ENCODE results near the gene REG1A.

REG1A gene, protein sequence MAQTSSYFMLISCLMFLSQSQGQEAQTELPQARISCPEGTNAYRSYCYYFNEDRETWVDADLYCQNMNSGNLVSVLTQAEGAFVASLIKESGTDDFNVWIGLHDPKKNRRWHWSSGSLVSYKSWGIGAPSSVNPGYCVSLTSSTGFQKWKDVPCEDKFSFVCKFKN

DNA sequence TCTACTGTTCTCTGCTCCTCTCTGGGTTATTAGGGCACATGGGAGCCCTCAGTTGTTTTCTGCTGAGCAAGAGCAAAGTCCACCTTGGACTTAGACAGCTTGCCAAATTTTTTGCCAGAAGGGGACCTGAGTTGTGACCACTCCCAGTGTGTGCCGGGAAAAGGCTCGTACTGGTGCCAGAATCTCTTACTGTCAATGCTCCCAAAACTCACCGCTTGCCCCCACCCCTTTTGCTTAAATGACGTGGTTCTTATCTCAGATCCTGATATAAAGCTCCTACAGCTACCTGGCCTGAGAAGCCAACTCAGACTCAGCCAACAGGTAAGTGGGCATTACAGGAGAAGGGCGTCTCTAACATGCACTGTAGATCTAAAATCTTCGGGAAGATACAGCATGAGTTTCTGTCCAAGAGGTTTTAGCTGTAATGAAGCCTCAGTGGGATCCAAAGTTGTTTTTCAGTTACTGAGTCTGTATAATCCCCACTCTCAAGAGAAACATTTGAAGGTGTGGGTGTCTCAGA lies at the start of gene REG1A:
Gene REG1A (plus strand): TSS at position 295 of the 520 bp plus-strand sequence. CDS start 374 bp downstream, outside the sequence.
- no peak for DNase-seq

DNA sequence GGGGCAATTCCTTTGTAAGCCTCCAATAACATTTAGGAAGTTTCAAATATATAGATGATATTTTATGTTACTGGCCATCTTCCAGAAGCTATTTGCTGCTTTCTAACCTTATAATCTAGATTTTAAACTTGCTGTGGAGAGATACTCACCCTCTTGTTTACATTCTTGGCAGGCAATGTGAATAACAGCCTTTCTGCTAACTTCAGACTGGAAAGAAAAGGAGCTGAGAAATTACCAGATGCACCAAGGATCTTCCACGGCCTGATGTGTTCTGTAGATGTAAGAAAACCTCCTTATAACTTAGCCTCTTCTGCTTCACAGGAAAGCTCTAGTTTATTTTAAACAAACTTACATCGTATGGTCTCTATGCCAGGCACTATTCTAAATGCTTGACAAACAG lies 49.2 kb upstream of the REG1A start:
- no peak for DNase-seq

DNA sequence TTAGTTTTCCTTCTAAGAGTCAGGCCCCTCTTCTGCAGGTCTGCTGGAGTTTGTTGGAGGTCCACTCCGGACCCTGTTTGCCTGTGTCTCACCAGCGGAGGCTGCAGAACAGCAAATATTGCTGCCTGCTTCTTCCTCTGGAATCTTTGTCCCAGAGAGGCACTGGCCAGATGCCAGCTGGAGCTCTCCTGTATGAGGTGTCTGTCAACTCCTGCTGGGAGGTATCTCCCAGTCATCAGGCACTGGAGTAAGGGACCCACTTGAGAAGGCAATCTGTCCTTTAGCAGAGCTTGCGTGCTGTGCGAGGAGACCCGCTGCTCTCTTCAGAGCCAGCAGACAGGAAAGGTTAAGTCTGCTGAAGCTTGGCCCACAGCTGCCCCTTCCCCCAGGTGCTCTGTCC lies 37.3 kb upstream of the REG1A start:
- DNase-seq = no peak

DNA sequence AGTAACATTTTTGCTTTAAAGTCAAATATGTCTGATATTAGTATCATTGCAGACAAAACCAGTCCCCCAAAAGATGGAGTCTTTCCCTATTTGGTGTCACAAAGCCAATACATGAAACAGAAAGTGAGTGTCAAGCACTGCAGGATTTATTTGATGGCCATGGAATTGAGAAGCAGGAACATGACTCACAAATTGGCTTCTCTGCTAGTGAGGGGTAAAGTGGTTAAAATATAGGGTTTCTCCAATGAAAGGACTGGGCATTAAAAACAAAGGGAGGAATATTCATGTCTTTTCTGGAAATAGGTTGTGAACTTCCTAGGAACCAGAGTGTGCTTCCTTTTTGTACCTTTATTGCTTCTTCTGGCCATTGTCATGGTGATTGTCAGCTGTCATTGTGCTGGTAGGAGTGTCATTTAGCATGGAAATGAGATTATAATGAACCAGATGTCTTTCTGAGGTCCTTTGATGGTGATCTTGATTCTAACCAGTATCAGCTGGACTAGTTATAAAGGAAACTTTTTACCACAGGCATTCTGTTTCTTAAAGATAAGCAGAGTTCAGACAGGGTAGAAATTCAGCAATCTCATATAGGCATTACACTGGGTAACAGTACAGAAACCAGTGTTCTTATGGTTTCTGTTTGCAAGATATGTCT lies 36.6 kb upstream of the REG1A start:
- DNase-seq = no peak

DNA sequence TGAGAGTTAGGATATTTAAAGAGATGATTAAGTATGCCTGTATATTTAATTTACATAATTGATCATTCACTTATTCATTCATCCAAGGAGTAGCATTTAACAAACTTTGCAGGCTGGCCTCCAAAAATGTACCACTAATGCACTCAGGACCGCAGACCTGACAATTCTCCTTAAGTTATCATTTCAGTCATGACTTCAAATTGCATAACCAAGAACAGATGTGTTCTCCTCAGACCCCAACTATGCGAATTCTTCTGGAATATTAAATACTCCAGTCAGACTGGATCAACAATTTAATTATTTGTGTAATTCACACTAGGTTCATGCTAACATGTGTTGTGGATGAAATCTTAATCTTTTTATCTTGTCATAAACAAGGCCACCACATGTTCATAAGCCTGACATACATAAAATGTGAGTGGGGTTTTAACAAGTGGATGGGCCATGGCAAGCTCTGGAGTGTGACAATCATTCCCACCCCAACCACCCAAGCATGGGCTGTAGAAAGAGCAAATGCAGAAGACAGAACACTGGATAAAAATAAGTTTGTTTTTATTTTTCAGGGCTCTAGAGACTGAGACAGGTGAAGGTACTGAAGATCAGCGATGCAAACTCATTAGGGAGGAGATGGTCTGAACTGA lies 35.7 kb upstream of the REG1A start:
- no peak for DNase-seq

DNA sequence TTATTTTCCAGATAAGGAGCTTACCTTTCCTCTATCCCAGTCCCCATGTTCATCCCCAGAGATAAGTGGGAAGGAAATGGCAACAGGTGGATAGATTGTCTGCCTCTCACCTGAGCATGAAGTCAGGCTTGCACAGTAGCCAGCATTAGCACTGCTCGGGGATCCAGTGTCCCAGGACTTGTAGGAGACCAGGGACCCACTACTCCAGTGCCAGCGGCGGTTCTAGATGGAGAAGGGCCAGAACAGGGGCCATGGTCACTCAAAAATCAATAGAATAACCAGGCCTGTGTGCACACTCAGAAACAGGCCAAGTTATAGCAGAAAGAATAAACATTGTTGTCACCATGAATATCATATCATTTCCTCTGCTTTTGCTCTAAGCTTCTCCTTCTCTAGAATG lies 34.9 kb upstream of the REG1A start:
- no peak for DNase-seq

DNA sequence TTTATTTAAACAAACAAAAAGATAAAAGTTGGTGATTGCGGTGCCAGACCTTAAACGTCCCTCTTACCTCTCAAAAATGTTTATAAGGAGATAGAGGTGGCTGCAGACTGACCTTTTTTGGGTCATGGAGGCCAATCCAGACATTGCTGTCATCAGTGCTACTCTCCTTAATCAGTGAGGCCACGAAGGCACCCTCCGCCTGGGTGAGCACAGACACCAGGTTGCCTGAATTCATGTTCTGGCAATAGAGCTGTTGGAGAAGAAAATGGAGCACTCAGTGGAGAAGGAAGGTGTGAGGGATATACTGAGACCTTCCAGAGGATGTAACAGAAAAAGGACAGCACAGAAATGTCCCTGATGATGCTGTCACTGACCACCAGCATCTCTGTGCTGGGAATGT lies 34.0 kb upstream of the REG1A start:
- DNase-seq = no peak

DNA sequence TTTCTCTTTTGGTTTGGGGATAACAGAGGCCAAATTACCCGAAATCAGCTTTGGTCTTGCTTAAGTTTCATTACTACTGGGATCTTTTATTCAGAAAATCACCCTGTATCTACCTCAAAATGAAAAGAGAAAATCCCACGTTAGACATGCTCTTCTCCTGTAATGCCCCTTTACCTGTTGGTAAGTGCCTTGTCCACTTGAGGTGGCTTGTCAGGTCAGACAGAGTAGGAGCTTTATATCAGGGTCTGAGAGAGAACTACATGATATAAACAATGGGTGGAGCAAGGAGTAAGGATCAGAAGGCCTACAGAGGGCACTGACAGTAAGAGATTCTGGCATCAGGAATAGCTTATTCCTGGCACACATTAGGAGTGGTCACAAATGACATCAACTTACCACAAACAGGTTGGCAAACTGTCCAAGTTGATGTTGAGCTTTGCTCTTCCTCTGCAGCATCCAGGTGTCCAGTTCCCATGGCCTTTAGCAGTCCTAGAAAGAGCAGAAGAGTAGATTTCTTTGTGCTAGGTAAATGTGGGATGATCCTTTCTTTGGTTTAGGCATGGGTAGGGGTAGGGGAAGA lies 32.4 kb upstream of the REG1A start, which contains the start of gene REG1B:
Gene REG1B (minus strand): TSS at position 209 of the 580 bp plus-strand sequence. CDS start 381 bp downstream, outside the sequence.
- DNase-seq = no peak

DNA sequence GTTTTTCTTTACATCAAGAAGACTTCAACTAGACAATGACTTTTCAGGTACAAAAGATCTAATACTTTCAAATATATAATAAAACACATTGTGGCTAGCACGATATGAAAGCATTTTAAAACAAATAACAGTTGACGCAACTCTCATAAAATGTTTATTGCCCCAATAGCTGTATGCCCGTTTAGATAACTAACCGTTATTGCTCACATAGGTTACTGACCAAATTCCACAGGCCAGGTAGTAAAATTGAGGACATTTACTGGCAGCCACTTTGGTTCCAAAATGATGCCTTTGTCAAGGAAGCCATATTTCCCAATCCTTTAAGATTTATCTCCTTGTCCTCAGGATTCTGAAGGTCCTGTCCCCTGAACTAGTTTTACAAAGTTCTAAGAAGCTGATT lies 29.6 kb upstream of the REG1A start:
- DNase-seq = no peak

DNA sequence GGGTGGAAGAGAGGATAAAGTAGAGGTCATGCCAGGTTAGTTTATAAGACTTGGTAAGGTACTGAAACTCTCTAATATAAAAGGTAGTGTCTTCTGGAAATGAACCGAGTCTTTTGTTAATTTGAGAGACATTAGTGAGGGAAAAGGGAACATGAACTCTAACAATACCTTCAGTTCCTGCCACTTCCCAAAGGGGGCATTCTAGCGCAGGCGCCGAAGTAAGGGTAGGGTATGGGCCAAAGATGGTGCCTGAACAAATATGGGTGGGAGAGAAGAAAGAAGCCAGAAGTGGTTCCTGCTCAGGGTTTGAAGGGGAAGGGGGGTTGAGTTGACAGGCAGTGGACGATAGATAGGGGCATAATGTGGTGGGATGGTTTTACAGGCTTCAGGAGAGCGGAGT lies 22.4 kb upstream of the REG1A start:
- no peak for DNase-seq

DNA sequence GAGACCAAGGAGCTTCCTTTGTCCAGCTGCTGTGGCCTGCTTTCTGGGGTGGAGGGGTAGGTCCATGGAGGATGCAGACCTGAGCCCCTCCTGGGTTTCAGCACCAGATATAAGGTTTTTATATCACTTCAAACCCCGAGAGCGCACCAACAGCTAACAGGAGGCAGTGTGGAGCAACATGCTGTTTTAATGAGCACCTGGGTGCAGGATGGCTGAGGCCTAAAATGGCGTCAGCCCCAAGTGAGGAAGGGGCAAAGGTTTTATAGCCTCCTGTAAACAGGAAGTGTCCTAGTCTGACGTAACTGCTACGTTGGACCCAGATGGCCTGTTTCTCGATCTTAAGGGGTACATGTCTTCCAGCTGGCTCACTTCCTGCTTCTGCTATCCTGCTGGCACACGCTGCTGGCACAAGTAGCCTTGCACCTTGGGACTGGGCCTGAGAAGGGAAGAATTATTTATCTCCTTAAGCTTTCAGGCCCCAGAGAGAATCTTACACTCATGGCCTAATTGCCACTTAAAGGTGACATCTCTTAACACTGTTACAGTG lies 21.1 kb upstream of the REG1A start:
- DNase-seq = no peak

DNA sequence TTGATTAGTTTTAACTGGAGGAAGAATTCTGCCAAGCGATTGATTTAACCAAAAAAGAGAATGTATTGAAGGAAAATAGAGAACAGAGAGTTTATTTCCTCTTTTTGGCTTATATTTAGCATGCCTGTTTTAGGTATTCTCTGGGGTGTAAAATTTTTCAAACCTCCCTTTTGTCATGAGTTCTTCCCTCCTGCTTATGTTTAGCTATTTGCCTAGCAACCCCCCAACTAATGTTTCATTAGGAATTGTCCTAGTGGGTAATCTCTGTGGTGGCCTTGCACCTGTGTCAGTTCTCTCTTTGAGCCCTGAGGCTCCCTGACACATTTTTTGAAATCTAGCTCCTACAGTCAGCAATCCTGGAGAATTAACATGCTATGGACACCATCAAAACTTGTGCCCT lies 20.0 kb upstream of the REG1A start:
- DNase-seq = no peak

DNA sequence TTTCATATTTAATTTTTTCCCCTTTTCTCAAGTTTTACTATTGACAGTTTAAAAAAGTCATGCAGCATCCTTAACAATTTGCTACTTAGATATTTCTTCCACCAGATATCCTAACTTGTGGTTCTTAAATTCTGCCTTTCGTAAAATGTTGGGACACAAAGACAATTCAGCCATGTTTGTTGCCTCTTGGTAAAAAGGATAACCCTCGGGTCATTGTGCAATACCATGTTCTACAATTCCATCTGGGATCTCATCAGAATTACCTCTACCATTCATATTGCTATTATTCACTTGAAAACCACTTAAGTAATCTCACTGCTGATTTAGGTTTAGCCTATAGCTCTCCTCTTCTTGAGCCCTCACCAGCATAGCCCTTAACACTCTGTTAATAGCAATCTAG lies 19.3 kb upstream of the REG1A start:
- no peak for DNase-seq

DNA sequence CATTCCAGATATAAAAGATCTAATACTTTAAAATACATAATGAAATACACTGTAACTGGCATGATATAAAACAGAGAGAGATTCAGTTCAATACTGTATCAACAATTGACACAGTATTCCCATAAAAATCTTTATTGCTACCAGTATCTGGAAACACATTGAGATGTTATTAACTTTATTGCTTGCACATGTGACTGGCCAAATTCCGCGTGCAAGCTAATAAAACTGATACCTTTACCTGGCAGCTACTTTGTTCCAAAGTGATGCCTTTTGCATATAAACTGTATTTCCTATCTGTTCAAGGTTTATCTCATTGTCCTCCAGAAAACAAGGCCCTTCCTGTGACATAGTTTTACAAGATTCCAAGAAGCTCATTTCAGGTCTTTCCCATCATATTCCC lies 17.1 kb upstream of the REG1A start:
- no peak for DNase-seq

DNA sequence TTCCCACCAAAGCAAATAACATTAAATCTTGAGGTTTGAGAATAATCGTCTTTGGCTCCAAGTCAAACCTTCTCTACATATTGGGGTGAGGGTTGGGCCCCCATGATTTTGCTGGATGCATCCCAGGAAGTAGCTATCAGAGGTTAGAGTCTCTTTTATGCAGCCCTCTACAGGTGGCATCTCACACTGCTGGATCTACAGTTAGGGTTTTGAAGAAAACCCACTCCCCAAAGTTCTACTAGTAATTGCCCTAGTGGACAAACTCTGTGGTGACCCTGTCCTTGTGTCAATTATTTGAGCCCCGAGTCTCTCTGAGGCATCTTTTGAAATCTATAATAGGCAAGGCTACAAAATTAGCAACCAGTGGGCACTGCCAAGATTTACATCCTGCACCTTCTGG lies 15.0 kb upstream of the REG1A start:
- DNase-seq = no peak

DNA sequence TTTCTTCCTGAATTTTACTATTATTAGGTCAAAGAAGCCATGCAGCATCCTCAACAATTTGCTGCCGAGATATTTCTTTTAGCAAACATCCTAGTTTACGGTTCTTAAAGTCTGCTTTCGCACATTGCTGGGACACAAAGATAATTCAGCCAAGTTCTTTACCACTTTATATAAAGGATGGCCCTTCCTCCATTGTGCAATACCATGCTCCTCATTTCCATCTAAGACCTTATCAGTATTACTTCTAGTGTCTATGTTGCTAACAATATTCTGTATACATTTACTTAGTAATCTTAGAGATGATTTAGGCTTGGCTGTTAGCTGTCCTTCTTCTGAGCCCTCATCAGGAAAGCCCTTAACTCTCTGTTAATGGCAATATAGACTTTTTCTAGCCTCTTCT lies 8.0 kb upstream of the REG1A start:
- no peak for DNase-seq

DNA sequence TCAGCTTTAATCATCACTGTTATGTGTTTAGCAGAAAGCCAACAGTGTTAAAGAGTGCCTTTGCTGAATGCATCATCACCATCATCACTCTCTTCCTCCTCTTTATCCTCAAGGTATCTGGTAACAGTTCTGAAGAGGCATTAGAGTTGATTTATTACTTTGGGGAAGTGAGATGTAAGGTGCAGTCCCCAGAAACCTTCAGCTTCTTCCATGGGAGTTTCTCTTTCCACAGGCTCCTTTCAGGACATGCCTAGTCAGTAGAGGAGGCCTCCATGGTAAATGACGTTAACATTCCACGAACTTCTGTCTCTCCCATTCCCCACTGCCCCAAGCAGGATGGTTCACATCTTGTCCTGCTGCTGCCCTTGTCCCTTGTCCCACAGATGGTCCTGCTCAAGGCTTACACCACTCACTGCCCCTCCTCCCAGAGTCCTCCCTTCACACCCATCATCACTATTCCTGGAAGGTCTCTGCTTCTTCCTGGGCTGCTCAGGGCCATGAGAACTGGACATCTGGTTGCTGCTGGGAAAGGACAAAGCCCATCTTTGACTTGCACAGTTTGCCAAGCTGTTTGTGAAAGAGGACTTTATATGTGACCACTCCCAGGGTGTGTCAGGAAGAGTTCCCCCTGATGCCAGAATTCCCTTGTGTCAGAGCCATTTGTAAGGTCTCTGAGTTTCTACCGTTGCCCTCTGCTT lies 5.3 kb upstream of the REG1A start:
- no peak for DNase-seq

DNA sequence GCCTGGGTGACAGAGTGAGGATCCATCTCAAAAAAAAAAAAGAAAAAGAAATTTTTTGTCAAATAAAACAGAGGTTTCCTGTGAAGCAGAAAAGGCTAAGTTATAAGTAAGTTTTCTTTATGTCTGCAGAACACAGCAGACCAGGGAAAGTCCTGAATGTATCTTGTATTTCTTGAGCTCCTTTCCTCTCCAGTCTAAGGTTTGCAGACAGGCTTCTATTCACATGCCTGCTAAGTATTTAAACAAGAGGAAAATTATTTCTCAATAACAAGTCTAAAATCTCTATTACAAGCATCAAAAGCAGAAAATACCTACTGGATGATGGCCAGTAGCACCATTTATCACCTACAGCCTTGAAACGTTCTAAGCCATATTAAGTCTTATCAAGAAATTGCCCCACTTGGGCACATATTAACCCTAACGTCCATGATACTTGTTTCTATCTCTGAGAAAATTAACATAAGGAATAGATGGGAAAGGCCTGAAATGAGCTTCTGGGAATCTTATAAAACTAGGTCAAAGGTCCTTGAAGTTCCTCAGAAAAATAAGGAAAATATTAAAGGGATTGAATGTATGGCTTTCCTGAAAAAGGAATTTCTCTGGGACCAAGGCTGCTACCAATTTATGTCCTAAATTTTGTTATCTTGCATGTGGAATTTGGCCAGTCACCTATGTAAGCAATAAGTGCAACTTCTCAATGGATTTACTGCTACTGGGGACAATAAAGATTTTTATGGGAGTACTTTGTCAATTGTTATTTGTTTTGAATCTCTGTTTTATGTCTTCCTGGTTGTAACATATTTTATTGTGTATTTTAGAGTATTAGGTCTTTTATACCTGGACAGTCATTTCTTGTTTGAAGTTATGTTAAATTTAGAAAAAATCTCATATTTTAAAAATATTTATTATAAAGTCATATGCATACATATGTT lies 3.0 kb upstream of the REG1A start:
- DNase-seq = no peak

DNA sequence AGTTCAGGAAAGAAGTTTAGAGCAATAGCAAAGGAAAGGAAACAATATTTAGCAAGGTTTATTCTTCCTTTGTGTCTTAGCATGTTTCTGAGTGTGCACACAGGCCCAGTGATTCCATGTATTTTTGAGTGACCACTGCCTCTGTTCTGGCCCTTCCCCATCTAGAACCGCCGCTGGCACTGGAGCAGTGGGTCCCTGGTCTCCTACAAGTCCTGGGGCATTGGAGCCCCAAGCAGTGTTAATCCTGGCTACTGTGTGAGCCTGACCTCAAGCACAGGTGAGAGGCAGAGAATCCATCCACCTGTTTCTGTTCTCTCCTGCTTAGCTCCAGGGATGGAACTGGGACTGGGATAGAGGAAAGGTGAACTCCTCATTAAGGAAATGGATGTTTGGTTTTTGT lies 2.4 kb downstream of the REG1A start:
- no peak for DNase-seq

DNA sequence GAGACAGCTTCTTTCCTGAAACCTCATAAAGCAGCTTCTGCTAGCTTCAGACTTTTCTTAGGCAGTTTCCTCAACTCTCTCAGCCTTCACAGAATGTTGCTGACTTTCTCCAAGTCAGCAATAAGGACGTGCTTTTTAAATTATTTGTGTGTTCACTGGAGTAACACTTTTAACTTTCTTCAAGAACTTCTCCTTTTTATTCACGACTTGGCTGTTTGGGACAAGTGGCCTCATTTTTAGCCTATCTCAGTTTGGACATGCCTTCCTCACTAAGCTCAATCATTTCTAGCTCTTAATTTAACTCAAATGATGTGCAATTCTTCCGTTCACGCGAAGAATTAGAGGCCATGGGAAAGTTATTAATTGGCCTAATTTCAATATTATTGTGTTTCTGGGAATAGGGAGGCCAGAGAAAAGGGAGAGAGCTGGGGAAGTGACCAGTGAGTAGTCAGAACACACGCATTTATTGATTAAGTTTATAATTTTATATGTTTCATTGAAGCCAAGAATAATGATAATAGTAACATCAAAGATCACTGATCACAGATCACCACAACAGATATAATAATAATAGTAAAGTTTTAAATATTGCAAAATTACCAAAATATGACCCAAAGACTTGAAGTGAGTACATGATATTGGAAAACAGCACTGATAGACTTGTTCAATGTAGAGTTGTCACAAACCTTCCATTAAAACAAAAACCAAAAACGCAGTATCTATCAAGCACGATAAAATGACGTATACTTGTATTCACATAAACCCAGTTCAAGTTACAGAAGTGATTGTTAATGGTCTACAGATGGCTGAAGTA lies 4.8 kb downstream of the REG1A start:
- DNase-seq = no peak

DNA sequence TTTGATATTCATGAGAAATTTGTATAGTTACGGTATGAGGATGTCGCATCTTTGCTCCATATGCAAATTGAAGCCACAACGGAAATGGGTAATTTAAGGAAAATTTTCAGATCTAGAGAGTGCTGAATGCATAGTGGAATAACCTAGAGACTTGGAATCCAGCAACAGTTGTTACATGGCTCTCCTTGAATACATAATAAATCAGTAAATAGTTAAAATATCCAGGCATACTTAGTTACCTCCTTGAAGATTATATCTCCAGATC lies 5.4 kb downstream of the REG1A start:
- no peak for DNase-seq
